ENCODE data around the gene TRIM66. TPM values are rescaled to one million over a fixed set of nuclear protein-coding genes. Genes with fewer than 3 reads are reported as not detected.
A peak's percentile ranks its signal among the peaks of the same experiment; 100 is the strongest.

TRIM66 gene, protein sequence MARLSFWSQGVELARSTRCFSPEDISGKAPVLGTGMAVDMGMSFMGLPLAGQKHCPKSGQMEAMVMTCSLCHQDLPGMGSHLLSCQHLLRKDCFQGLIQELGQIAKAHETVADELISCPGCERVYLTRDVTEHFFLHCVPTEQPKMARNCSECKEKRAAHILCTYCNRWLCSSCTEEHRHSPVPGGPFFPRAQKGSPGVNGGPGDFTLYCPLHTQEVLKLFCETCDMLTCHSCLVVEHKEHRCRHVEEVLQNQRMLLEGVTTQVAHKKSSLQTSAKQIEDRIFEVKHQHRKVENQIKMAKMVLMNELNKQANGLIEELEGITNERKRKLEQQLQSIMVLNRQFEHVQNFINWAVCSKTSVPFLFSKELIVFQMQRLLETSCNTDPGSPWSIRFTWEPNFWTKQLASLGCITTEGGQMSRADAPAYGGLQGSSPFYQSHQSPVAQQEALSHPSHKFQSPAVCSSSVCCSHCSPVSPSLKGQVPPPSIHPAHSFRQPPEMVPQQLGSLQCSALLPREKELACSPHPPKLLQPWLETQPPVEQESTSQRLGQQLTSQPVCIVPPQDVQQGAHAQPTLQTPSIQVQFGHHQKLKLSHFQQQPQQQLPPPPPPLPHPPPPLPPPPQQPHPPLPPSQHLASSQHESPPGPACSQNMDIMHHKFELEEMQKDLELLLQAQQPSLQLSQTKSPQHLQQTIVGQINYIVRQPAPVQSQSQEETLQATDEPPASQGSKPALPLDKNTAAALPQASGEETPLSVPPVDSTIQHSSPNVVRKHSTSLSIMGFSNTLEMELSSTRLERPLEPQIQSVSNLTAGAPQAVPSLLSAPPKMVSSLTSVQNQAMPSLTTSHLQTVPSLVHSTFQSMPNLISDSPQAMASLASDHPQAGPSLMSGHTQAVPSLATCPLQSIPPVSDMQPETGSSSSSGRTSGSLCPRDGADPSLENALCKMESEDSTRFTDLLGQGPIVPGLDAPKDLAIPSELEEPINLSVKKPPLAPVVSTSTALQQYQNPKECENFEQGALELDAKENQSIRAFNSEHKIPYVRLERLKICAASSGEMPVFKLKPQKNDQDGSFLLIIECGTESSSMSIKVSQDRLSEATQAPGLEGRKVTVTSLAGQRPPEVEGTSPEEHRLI (N-terminal part only)
- 1 to 10 TPM; 2.9 to 3.2 (median 3.1) TPM for polyA plus RNA-seq

DNA sequence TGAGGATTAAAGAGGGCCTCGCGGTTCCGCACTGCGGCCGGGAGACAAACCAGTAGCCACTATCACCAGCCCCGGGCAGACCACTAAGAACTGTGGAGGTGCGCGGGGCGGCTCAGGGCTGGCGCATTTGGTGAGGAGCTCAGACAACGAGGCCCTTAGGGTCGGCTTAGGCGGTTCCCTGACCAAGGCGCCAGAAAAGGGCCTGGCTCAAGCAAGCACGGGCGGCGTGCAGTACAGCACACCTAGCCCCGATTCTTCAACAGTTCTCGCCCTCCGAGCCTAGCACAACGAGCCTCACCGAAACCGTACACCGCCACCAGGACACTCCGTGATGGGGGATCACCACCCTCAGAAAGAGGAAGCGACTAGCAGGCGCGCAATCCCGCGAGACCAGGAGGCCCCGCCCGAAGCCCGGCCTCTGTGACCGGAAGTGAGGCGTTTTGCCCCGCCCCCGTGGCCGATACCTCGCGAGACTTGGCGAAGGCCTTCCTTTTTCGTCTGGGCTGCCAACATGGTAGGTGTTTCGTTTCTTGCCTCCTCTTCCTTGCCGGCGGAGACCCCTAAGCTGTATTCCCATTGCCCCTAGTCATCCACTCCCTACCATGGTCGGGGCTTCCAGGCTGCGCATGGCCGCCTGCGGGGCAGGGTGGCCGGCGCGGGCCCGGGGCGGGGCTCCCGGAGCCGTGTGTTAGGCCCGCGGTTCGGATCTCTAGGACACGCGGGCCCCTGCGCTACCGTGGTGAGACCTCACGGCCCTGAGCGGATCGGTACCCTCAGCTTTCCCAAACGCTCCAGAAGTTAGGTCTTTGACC, at the start of gene TRIM66, which contains the start of gene RPL27A:
TSS of gene TRIM66 (minus strand) at position 363 of the 812 bp plus-strand sequence. CDS start 10,391 bp downstream, outside the sequence.
TSS of gene RPL27A (plus strand) at position 490 of the 812 bp plus-strand sequence. CDS start at position 512, 22 bp downstream.
- H3K27ac ChIP-seq (ENCODE audit: low read depth, low read length) = peak within 1 kb of the TSS; percentile 86
- WGBS, 3 donors = 0 to 1% (median 1%) methylated on average over 60 to 67 of the region's 67 CpGs

DNA sequence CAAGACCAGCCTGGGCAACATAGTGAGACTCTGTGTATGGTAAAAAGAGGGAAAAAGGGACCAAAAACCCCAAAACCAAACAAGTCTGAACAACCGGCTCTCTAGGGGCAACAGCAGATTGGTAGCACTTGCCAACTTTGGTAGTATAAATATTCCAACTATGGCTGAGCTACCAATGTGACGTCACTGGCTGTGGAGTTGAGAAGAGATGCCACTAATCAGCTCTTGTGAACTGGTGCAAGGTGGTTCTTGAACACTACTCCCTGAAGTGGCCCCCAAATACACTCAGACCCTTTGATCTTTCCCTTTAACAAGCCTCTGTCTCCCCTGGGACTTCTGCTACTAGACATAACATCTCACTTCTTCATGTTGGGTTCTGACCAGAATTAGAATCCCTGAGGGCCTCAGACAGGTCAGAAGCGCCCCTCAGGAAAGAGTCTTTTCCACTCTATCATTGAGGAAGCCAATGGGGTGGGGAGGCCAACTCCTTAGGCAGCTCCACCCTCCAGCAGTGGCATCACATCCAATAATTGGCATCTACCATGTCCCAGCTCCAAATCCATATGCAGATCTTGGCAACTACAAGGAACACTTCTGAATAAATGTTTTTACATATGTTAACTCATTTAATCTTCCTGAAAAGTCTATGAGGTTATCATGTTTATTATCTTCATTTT, 49.3 kb upstream of the TRIM66 start:
- H3K27ac ChIP-seq (ENCODE audit: low read depth, low read length) = no peak overlapping the region
- 83 to 91% (median 91%) methylated on average over 3 of the region's 3 CpGs for WGBS, 3 donors

DNA sequence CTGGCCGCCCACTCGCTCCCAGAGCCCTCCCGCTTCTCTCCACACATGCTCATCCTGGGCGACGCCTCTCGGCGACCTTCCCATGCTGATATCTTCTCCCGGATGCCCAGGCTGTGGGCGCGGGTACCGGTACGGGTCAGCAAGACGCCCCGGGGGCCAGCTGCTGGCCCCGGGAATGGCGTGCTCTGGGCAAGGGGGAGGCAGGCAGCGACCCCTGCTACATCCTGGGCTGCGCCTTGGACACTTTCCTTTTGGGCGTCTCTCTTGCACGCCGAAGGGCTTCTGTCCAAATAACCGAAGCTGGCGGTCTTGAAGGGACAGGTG, 48.2 kb upstream of the TRIM66 start:
- H3K27ac ChIP-seq (ENCODE audit: low read depth, low read length) = no peak overlapping the region
- WGBS, 3 donors = 95 to 98% (median 95%) methylated on average over 23 of the region's 23 CpGs

DNA sequence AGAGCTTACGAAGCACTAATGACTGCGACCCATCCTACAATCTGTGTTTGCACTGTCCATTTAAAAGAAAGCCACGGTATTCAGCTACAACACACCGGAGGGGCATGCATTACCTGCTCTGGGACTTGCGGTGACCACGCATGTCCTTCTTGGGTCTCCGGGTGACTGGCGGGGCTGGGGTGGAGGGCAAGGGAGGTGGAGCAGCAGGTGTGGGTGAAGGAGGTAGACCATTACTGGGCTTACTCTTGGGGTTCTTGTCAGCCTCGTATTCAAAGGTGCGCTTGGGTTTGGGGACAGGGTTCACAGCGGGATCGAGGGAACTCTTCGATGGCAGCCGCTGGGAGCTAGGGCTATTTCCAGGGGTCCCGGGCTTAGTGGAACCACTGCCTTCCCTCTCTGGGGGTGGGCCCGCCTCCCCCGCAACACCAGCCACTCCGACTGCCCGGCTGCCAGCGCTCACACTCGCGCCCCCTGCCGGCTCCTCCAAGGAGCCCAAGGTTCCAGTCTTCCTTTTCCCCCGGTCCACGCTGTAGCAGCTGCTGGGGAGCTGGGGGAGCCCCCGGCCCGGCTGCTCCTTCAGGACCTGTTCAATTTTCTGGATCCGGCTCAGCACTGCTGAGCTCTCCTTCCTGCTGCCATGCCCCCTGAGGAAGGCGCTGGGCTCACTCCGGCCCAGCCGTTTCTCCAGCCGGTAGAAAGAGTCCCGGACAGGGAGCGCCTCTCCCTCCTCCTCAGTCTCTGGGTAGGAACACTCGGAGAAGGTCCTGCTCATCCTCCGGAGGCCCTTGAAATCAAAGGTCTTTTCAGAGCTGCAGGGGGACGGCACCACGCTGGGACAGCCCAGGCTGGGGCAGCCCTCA, 47.6 kb upstream of the TRIM66 start:
- H3K27ac ChIP-seq (ENCODE audit: low read depth, low read length) = no peak overlapping the region
- WGBS, 3 donors = 90% methylated on average over 37 to 38 of the region's 38 CpGs

DNA sequence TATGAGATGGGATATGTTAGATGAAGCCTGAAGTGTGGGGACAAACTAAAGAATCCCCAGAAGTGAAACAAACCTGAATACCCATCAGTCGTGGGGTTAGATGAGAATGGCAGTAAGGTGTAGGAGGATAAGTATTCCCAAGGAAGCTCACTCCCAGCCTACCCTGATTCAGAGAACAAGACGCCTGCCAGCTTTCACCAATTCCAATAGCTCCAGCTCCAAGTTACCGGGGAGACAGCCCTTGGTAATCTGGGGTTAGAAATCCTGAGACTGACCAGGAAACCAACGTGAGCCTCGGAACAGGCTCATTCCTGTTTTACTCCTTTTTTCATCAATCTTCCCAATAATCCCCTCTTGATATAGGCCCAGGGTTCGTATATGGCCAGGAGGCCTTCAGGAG, 46.6 kb upstream of the TRIM66 start:
- WGBS, 3 donors = 77 to 90% (median 88%) methylated on average over 6 of the region's 6 CpGs
- H3K27ac ChIP-seq (ENCODE audit: low read depth, low read length) = no peak overlapping the region

DNA sequence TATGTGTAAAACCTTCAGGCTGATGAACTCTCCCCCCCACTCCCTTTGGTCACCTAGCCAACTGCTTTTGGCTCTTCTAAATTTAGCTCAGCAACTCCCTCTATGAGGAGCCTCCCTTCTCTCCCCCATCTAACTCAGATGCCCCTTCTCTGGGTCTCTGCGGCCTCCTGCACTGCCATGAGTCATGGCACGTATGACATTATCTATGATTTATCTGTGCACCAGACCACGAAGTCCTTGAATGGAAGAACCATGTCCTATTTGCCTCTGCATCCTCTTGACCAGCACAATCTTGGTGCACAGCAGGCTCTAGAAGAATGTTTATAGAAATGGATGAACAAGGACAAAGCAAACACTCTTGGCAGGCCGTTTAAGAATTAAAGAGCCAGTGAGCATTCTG, 46.1 kb upstream of the TRIM66 start:
- 48 to 63% (median 56%) methylated on average over 4 of the region's 4 CpGs for WGBS, 3 donors
- H3K27ac ChIP-seq (ENCODE audit: low read depth, low read length) = no peak overlapping the region

DNA sequence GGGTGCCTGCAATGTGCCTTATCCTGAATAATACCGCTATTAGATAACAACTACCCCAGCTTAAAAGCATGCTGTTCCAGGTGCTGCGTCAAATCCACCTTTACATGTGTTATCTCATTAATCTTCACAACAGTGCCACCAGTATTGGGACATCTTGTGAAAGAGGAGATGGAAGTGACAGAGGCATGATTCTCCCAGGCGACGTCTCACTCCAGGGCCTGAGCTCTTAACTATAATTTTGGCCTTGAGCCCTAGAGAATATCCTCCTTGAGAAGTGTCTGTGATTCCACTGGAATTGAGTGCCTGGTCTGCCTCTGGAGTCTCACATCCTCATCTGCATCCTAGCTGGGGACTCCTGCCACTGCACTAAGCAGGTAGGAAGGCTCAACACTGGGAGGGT, 43.9 kb upstream of the TRIM66 start:
- H3K27ac ChIP-seq (ENCODE audit: low read depth, low read length) = peak overlapping the region; percentile 10
- WGBS, 3 donors = 84 to 91% (median 88%) methylated on average over 4 of the region's 4 CpGs

DNA sequence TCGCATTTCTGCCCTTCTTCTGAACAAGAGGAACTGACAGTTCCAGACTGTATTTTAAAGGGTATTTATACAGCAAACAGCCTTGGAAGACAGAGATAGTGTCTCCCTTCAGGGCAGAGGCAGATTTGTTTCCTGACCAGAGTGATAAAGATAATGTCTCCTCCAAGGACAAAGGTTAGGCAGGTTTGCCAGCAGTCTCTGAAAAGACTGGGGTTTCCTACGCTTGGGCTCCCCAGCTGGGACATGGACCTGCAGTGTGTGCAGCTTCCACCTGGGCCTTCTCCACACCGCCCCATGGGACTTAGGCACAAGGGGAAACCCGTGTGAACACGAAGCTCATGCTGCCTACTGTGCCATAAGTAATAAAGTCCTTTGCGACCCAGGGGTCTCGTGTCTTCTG, 42.2 kb upstream of the TRIM66 start:
- 78 to 93% (median 91%) methylated on average over 7 of the region's 7 CpGs for WGBS, 3 donors
- H3K27ac ChIP-seq (ENCODE audit: low read depth, low read length) = peak overlapping the region; percentile 21

DNA sequence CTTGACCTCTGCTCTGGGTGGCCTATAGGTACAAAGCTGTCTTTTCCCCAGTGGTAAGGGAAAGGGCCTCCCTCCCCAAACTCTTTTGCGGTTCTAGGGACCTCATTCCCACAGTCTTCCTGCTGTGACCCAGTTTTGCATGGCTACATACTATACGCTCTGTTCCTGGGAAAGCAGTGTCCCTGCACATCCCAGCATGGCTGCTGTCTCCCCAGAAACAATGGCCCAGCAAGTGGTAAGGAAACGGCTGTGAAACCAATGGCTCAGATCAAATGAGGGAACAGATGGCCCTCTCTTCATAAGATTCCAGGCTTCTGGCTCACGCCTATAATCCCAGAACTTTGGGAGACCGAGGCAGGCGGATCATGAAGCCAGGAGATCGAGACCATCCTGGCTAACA, 41.2 kb upstream of the TRIM66 start:
- 92 to 97% (median 96%) methylated on average over 7 of the region's 7 CpGs for WGBS, 3 donors
- no peak overlapping the region for H3K27ac ChIP-seq (ENCODE audit: low read depth, low read length)

DNA sequence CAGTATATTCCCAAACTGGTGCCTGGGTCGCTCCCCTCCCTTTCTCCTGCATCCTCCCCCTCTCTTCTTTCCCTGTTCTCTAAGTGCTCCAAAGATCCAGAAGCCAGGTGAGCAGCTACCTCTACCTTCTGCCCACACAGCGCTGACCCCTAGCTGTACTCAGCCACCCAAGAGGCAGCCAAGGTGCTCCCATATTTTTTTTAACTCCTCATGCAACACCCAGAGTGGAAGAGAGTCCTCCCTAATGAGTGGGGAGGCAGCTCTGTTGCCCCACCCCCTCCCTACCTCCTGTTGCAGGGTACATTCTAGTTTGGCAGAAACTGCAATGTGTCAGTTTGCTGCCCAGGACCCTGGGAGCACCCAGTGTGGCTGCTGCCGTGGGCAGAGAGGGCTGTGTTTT, 40.3 kb upstream of the TRIM66 start:
- no peak overlapping the region for H3K27ac ChIP-seq (ENCODE audit: low read depth, low read length)
- WGBS, 3 donors = 85 to 90% (median 86%) methylated on average over 3 of the region's 3 CpGs

DNA sequence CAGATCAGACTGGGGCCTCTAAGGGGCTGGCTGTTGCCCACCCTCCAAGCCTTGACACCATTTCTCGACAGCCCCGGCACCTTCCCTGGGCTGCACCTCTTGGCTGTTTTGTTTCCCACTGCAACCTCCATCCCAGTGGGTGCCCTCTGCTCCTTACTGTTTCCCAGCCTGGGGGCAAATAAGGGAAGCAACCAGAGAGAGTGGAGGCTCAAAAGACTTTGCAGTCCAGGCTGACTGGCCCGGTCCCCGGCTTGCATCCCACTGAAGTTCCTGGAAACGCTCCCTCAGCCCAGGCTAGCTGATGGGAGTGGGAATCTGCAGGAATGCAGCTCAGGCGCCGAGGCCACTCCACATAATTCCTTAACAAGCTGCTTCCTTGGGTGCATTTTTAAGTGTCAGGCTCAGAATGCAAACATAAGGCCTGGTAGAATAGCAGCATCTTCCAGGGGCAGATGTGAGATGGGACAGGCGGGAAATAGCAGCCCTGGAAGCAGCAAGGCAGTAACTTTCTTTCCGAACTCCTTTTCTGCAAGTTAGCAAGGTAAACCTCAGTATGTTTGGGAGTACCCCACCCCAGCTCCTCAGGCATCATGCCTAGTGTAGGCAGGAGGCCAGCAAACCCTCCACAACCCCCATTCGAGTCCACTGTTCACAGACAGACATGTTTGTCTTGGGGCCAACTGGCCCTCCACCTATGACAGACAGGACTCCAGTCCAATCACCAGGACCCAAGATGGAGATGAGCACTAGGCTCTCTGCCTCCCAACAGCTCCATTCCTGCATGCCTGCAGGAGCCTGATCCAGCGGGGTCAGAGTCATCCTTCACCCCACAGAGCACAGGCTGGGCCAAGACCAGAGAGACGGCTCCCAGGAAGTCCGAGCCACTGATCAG, 39.4 kb upstream of the TRIM66 start:
- no peak overlapping the region for H3K27ac ChIP-seq (ENCODE audit: low read depth, low read length)
- 61 to 65% (median 61%) methylated on average over 13 of the region's 13 CpGs for WGBS, 3 donors

DNA sequence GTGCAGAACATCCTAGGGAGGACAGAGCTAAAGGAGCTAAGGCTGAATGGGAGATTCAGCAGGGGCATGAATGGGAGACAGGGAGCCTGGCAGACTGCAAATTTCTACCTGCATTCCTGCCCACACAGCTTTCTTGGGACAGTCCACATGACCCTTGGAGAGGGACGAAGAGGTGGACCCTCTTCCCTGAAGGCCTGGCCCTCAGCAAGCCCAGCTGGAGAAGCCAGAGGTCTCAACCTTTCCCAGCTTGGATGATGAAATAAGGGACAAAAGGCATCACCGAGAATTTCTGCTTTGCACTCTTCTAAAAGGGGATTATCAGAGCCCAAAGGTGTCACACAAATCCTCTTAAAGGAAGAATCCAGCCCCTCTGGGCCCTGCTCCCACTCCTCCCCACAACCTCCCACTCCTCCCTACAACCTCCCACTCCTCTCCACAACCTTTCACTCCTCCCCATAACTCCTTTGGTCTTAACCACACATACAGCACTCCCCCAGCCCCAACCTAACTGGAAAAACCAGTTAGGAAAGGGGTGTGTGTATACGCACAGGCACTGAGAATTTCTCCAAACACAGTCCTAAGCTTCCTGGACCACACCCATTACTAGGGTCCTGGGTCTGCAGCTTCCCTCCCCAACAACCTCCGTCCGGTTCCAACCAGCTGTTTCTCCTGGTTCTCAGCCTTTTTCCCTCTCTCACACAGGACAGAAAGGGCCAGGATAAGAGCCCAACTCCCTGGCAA, 38.6 kb upstream of the TRIM66 start:
- peak overlapping the region; percentile 43 for H3K27ac ChIP-seq (ENCODE audit: low read depth, low read length)
- WGBS, 3 donors = 40 to 45% (median 42%) methylated on average over 4 of the region's 5 CpGs

DNA sequence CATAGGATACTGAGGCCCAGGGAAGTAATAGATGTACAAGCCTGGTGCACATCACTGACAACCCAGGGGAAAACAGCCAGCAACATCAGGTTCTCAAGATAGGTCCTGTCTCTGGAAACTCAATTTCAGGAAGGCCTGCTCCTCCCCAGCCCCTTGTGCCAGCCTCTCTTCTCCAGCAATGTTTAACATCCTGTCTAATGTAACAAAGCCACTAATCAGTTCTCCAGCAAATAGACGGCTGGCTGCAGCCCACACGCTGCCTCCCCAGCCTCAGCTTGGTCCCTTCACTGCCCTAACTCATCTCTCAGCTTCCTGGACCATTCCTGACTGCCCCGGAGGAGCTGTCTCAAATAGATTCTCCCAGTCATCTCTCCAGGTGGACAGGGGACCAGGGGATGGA, 37.9 kb upstream of the TRIM66 start:
- peak overlapping the region; percentile 43 for H3K27ac ChIP-seq (ENCODE audit: low read depth, low read length)
- WGBS, 3 donors = 35 to 62% (median 62%) methylated on average over 3 of the region's 3 CpGs

DNA sequence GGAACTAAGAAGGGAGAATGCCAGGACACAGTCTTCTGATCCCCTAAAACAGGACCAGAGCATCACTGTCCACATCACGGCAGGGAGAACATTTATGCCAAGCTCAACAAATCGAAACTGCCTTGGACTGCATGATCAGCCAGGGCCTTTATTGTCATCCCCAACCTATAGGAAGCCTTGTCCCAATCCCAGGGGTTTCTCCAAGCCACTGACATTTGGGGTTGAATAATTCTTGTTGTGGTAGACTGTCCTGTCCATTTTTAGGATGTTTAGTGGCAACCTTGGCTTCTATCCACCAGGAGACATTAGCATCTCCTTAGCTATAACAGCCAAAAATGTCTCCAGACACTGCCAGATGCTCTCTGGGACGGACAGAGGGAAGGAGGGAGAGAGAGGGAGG, 37.3 kb upstream of the TRIM66 start:
- WGBS, 3 donors = 62 to 79% (median 62%) methylated on average over 3 of the region's 3 CpGs
- peak overlapping the region; percentile 9 for H3K27ac ChIP-seq (ENCODE audit: low read depth, low read length)

DNA sequence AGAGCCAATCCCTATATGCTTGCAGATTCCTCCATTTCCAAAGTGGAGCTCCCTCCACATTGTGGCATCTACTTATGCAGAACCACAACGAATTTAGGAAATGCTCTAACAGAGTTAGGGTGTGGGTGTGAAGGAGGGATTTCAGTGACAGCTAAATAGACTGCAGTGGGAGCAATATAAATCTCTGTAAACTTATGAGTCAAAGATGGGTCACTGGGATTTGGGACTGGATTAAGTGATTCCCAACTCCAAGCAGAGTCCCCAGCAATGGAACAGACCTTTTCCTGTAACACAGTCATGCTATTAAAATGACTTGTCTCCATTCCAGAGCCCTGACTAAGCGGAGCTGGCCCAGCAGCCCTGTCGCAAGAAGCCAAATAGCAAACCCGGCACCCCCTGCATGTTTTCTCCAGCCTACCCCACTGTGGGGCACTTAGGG, 36.8 kb upstream of the TRIM66 start:
- 33 to 57% (median 43%) methylated on average over 4 of the region's 4 CpGs for WGBS, 3 donors
- no peak overlapping the region for H3K27ac ChIP-seq (ENCODE audit: low read depth, low read length)

Data from adipose tissue (tissue), 3 donors.